Lower lobe of right lung (tissue), 2 donors: ENCODE data around the gene HECW1. TPM values are rescaled to one million over a fixed set of nuclear protein-coding genes. Genes with fewer than 3 reads are reported as not detected.

Experiments
- ATAC-seq, 2 donors: fragments of 200-7000 bp; cut with Tn5 transposase; one replicate each; pipeline ENCODE4 v1.9.1; 2020 to 2022; ENCODE audit warnings: mild to moderate bottlenecking in 2 of 2, moderate library complexity in 2 of 2
- DNase-seq: peaks from one replicate; pipeline ENCODE4 v3.0.0-alpha.2; 2020
- H3K27ac ChIP-seq: fragments of 200-600 bp; one replicate; pipeline ENCODE4 v1.8.0; 2022
- H3K27me3 ChIP-seq: fragments of 200-600 bp; one replicate; pipeline ENCODE4 v1.8.0; 2022; ENCODE audit warnings: low read depth
- H3K36me3 ChIP-seq: fragments of 200-600 bp; one replicate; pipeline ENCODE4 v1.8.0; 2022; ENCODE audit warnings: mild to moderate bottlenecking
- H3K4me1 ChIP-seq: fragments of 200-600 bp; one replicate; pipeline ENCODE4 v1.8.0; 2022
- H3K4me3 ChIP-seq: fragments of 200-600 bp; one replicate; pipeline ENCODE4 v1.8.0; 2022; ENCODE audit warnings: mild to moderate bottlenecking
- H3K9me3 ChIP-seq: fragments of 200-600 bp; one replicate; pipeline ENCODE4 v1.8.0; 2022
- CTCF ChIP-seq: fragments of 200-600 bp; IDR thresholded peaks from one replicate; pipeline ENCODE4 v1.8.0; 2022; ENCODE audit warnings: antibody characterized with exemption, mild to moderate bottlenecking
- intact Hi-C: fragments of 100-400 bp; cut with DNase I; formaldehyde crosslinking; loops from one replicate; pipeline ENCODE4 v1.11.0; 2022
- total RNA-seq: library from RNA; stranded (reverse); fragmentation: NEBNext Ultra II Directional; extraction: Animal tissue kit (Norgen Biotek cat#: 25700); gene quantifications from one replicate; pipeline ENCODE4 v1.2.1, GENCODE V29; 2021
- donor health status: DM: no; HTN: yes; CAD: no; lungs with severe emphysema.

Gene HECW1
- total RNA-seq, 1 donor from 2014 or later = 0.06 TPM

- intact Hi-C loops = no loop called here
- no peaks in the 10 kb centered on the region for H3K27me3 ChIP-seq
- DNase-seq (no peak), ATAC-seq (peak; percentile 67 to 78)
- TF ChIP-seq CTCF = no peak
- H3K4me1 ChIP-seq = no peaks in the 10 kb centered on the region
- no peak overlapping the region for H3K27ac ChIP-seq
- H3K36me3 ChIP-seq = no peaks in the 10 kb centered on the region
- no peaks in the 10 kb centered on the region for H3K9me3 ChIP-seq
- H3K4me3 ChIP-seq = no peak overlapping the region
Observed at GRCh38 chr7:43164757-43165156, 52.3 kb downstream of the HECW1 start.

- H3K27ac ChIP-seq = no peak overlapping the region
- intact Hi-C loops = no loop called here
- H3K4me3 ChIP-seq = no peak overlapping the region
- no peaks in the 10 kb centered on the region for H3K9me3 ChIP-seq
- H3K36me3 ChIP-seq = no peaks in the 10 kb centered on the region
- DNase-seq (no peak), ATAC-seq (no peak)
- no peaks in the 10 kb centered on the region for H3K4me1 ChIP-seq
- TF ChIP-seq CTCF = no peak
- no peaks in the 10 kb centered on the region for H3K27me3 ChIP-seq
Observed at GRCh38 chr7:43166686-43167085, 54.2 kb downstream of the HECW1 start.

DNA sequence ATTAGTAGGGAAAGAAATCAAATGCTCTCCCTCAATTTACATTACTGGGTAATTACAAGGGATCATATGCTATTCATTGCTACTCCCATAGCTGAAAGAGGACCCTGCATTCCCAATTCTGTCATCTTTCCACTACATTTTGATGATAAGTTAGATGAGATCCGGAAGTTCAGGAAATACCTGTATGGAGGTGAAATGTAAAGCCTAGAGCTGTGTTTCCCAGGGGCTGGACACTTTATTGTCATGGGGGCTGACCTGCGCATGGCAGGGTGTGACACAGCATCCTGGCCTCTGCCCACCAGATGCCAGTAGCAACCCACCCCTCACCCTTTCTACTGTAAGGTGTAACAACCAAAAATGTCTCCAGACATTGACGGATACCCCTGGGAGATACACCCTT, 56.6 kb downstream of the HECW1 start:
- intact Hi-C loops = no loop called here
- TF ChIP-seq CTCF = no peak
- H3K4me3 ChIP-seq = no peak overlapping the region
- ATAC-seq = no peak
- DNase-seq = no peak
- no peaks in the 10 kb centered on the region for H3K4me1 ChIP-seq
- no peaks in the 10 kb centered on the region for H3K36me3 ChIP-seq
- peaks cover 5% of the 10 kb centered on the region for H3K27me3 ChIP-seq
- no peak overlapping the region for H3K27ac ChIP-seq
- H3K9me3 ChIP-seq = no peaks in the 10 kb centered on the region

- ATAC-seq (no peak), DNase-seq (no peak)
- Histone ChIP-seq H3K36me3 (no peaks in the 10 kb centered on the region), H3K4me3 (no peak overlapping the region), H3K4me1 (no peaks in the 10 kb centered on the region), H3K27ac (no peak overlapping the region), H3K9me3 (no peaks in the 10 kb centered on the region), H3K27me3 (peaks cover 5% of the 10 kb centered on the region)
- intact Hi-C loops = no loop called here
- no peak for TF ChIP-seq CTCF
Observed at GRCh38 chr7:43170571-43170970, 58.1 kb downstream of the HECW1 start.

DNA sequence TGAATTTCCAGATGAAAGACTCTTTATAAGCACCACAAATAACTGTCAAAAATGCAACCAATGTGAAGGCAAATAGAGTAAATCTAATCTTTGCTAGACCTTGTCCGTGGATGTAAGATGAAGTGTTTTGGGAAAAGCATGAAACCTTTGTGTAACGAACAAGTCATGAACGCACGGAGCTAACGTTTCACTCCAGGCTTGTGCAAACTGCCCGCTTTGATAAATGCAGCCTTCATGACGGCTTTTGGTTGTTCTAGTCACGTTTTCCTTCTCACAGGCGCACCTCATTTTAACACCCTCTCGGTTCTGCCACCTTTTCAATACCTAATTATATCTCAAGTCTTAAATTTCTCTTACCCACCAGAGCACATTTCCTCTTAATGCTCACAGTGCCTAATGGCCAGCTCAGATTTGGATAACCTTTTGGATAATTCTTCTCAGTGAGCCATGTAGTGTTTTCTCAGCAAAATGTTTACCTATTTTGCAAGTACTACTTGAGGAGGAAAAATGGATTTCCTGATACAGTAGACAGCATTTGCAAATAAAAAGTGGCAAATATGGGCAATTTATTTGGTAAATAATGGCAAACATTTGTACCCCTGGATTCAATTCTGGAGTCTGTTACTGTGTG, 63.2 kb downstream of the HECW1 start:
- ATAC-seq = peak in 1 of 2 donors; percentile 43
- Histone ChIP-seq H3K9me3 (no peaks in the 10 kb centered on the region), H3K36me3 (no peaks in the 10 kb centered on the region), H3K4me3 (no peak overlapping the region), H3K27me3 (peaks cover 5% of the 10 kb centered on the region), H3K4me1 (no peaks in the 10 kb centered on the region), H3K27ac (no peak overlapping the region)
- intact Hi-C loops = no loop called here
- no peak for TF ChIP-seq CTCF
- DNase-seq = no peak

DNA sequence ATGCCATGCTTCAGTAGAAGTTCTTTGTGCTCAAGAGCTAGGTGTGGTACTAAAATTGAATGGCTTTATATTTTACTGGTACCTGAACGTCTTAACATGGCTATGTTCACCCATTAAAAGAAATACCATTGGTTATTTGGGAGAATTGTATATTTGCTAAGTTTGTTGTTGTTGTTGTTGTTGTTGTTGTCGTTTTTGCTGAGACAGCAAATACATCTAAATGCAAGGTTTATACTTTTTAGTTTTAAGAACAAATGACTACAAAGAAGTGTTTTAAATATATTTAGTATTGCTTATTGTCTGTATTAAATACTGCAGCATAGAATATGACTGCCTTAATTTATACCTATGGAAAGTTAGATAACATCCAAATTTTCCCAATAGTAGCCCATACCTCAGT, 66.9 kb downstream of the HECW1 start:
- no peak for ATAC-seq
- Histone ChIP-seq H3K27me3 (no peaks in the 10 kb centered on the region), H3K4me3 (no peak overlapping the region), H3K27ac (no peak overlapping the region), H3K9me3 (no peaks in the 10 kb centered on the region), H3K4me1 (no peaks in the 10 kb centered on the region), H3K36me3 (no peaks in the 10 kb centered on the region)
- TF ChIP-seq CTCF = no peak
- intact Hi-C loops = no loop called here
- no peak for DNase-seq
